Ovary (tissue), 9 donors: ENCODE results near the gene DAB2IP. TPM values are rescaled to one million over a fixed set of nuclear protein-coding genes. Genes with fewer than 3 reads are reported as not detected.

Experiments
- DNase-seq, 5 donors: peaks; one replicate each; pipeline ENCODE4 v3.0.0-alpha.2; 2019 to 2020
- H3K27ac ChIP-seq, 2 donors: fragments of 200-600 bp; one replicate each; pipeline versions ENCODE4 v1.5.1 to v1.8.0; 2019 to 2022
- H3K27me3 ChIP-seq: fragments of 200-600 bp; one replicate; pipeline ENCODE4 v1.8.0; 2022
- H3K36me3 ChIP-seq: fragments of 200-600 bp; sonication (generic); one replicate; pipeline ENCODE4 v1.5.1; 2019
- H3K4me1 ChIP-seq: one replicate; pipeline ENCODE4 v1.8.1; 2013; ENCODE audit warnings: mild to moderate bottlenecking, moderate library complexity; ENCODE audit not compliant: insufficient read depth
- H3K4me3 ChIP-seq: fragments of 200-600 bp; sonication (generic); one replicate; pipeline ENCODE4 v1.5.1; 2017
- H3K9me3 ChIP-seq, 2 donors: fragments of 200-600 bp in 1 of 2; sonication (generic) in 1 of 2; one replicate each; pipeline versions ENCODE4 v1.5.1 to v1.8.1; 2013 to 2019; ENCODE audit warnings: mild to moderate bottlenecking in 1 of 2, moderate library complexity in 1 of 2
- EP300 ChIP-seq: sonication (generic); formaldehyde crosslinking; IDR thresholded peaks from one replicate; pipeline ENCODE4 v1.6.1; 2017; ENCODE audit warnings: antibody characterized with exemption
- POLR2A ChIP-seq: fragments of 450-650 bp; IDR thresholded peaks from one replicate; pipeline ENCODE4 v1.6.1; 2017; ENCODE audit warnings: antibody characterized with exemption, mild to moderate bottlenecking, moderate library complexity
- WGBS, 3 donors: extraction: QIAGEN DNeasy Blood & Tissue Kit in 1 of 3; methylation state at CpG; one replicate each; pipeline versions ENCODE4 v1.1.5 to v1.1.7; 2013 to 2017; 5-methylcytosine and 5-hydroxymethylcytosine counted together
- intact Hi-C, 4 donors: fragments of 100-400 bp; cut with DNase I; formaldehyde crosslinking; loops; one replicate each; pipeline versions ENCODE4 v1.11.0 to v1.15.1; 2022 to 2023
- polyA plus RNA-seq, 2 donors: library from polyadenylated mRNA; stranded (reverse); fragments of 200-250 nt in 1 of 2; fragments of 350-450 nt in 1 of 2; fragmentation: Illumina TruSeq in 1 of 2; extraction: RNeasy Lipid Tissue Mini Kit (QIAGEN cat#74804) in 1 of 2; gene quantifications; one replicate each; pipeline ENCODE4 v1.2.3, GENCODE V29; 2013 to 2014
- total RNA-seq, 7 donors: library from RNA; depleted of rRNA in 2 of 7; stranded (reverse); fragments of >200 nt in 2 of 7; fragmentation: NEBNext Ultra II Directional in 3 of 7; extraction: Animal tissue kit (Norgen Biotek cat#: 25700) in 3 of 7; gene quantifications; one replicate each; pipeline versions ENCODE4 v1.1.0 to v1.2.4, GENCODE V29; 2016 to 2023
- TF ChIP-seq, protein P1 (sequence below), 3 donors: fragments of 450-650 bp in 2 of 3; fragments of 200-600 bp in 1 of 3; IDR thresholded peaks; one replicate each; pipeline versions ENCODE4 v1.5.1 to v1.8.0; 2016 to 2022; ENCODE audit warnings: antibody characterized with exemption in 3 of 3, mild to moderate bottlenecking in 1 of 3
- donor health status: DM: no; HTN: no; CAD: no; lungs with moderate emphysema.
- donor health status: DM: no; HTN: no; CAD: no.
- donor health status: Bipolar disorder and iron deficiency.
- donor health status: DM: yes; HTN: yes; CAD: no.
- donor health status: DM: no; HTN: no; CAD: no.
- donor health status: DM: yes; HTN: yes; CAD: no.

DAB2IP gene
- total and polyA plus RNA-seq, 9 donors, result 9.3 to 95.0 (median 70.6) TPM

DNA sequence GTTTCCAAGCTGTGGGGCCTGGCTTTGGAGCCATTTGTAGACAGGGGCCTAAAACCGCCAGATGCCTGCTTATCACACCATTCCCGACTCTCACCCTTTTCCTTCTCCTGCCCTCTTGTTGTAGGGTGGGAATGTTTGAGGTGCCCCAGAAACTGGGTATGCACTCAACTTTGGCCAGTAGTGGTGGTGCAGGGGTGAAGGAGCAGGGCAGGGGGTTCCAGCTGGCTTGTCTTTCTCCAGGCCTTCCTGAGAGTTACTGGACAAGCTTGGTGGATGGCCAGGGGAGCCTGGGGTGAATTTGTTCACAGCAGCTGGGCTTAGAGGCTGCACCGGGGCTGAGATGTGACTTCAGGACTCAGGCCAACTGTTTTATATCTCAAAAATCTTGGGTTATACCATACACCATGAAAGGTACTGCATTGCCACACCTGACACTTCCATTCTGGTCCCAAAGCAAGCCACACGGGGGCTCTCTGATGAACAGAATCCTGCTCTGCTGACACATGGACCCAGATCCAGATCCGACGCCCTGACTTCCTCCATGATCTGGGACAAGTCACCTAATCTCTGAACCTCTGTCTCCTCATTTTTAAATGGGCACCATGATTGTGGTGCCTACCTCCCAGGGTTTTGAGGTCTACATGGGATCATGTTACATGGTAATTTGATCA lies 62.1 kb downstream of the DAB2IP start:
- TF ChIP-seq POLR2A (no peak), EP300 (no peak)
- TF ChIP-seq, protein P1, sequence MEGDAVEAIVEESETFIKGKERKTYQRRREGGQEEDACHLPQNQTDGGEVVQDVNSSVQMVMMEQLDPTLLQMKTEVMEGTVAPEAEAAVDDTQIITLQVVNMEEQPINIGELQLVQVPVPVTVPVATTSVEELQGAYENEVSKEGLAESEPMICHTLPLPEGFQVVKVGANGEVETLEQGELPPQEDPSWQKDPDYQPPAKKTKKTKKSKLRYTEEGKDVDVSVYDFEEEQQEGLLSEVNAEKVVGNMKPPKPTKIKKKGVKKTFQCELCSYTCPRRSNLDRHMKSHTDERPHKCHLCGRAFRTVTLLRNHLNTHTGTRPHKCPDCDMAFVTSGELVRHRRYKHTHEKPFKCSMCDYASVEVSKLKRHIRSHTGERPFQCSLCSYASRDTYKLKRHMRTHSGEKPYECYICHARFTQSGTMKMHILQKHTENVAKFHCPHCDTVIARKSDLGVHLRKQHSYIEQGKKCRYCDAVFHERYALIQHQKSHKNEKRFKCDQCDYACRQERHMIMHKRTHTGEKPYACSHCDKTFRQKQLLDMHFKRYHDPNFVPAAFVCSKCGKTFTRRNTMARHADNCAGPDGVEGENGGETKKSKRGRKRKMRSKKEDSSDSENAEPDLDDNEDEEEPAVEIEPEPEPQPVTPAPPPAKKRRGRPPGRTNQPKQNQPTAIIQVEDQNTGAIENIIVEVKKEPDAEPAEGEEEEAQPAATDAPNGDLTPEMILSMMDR (IDR thresholded peaks at IDR 0.05), result no peak
- no peak overlapping the region for H3K27ac ChIP-seq
- H3K36me3 ChIP-seq, result no peaks in the 10 kb centered on the region
- intact Hi-C loops, result no loop called here
- H3K9me3 ChIP-seq, result no peaks in the 10 kb centered on the region
- H3K4me3 ChIP-seq, result no peak overlapping the region
- no peaks in the 10 kb centered on the region for H3K27me3 ChIP-seq
- DNase-seq, result no peak
- H3K4me1 ChIP-seq, result peaks cover 33% of the 10 kb centered on the region
- WGBS, 3 donors, result 81 to 84% (median 84%) methylated on average over 6 of the region's 6 CpGs

DNA sequence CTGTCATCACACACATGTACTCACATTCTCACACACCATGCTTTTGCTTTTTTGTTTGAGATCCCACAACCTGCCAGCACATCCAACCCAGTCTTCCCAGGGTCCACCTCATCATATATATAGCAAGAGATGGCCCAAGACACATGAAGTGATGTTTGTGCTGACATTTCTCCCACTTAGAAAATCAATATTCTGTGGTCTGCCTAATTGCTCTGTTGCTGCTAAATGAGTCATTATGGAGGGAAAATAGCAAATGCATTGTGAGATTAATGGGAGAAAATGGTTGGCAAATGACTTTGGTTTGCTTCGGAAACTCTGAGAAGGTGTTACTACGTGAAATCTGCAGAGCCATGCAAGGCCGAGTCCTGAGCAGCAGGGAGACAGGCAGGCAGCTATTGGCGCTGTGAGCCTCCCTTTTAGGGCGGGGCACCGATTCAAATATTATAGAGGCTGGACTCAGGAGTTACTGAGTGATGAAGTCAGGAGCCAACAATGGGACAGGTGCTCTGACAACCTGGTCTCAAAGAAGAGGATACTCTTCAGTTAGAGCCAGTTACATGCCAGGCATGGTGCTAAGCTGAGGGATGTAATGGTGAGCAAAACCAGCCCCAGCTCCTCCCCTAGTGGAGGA lies 62.8 kb downstream of the DAB2IP start:
- 92 to 96% (median 94%) methylated on average over 6 of the region's 6 CpGs for WGBS, 3 donors
- H3K9me3 ChIP-seq, result no peaks in the 10 kb centered on the region
- intact Hi-C loops, result no loop called here

DNA sequence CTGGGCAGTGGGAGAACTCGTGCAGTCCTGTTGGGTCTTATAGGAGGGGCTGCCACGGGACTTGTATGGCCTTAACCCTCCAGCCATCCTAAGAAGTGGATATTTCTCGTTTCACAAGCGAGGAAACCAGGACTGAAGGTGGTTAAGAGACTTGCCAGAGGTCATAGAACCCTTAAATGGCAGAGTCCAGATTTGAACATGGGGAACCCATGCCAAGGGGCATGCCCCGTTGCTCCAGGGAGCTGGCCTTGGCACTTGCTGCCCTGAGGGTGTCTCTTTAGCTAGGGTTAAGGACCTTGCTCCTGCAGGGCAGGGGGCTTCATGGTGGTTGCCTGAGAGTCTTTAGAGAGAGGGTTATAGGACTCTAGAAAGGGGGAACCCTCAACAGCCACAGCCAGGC lies 63.4 kb downstream of the DAB2IP start:
- Histone ChIP-seq H3K4me3 (no peak overlapping the region), H3K27me3 (no peaks in the 10 kb centered on the region), H3K4me1 (peaks cover 29% of the 10 kb centered on the region), H3K36me3 (no peaks in the 10 kb centered on the region), H3K27ac (no peak overlapping the region), H3K9me3 (no peaks in the 10 kb centered on the region)
- intact Hi-C loops, result no loop called here
- WGBS, 3 donors, result 88 to 96% (median 93%) methylated on average over 5 of the region's 5 CpGs
- DNase-seq, result no peak
- TF ChIP-seq POLR2A (no peak), EP300 (no peak)
- TF ChIP-seq, protein P1 (IDR thresholded peaks at IDR 0.05), result no peak

More for the DNA sequence above, 62.8 kb downstream of the DAB2IP start:
- no peak for DNase-seq
- Histone ChIP-seq H3K27me3 (no peaks in the 10 kb centered on the region), H3K4me3 (no peak overlapping the region), H3K4me1 (peaks cover 27% of the 10 kb centered on the region), H3K36me3 (no peaks in the 10 kb centered on the region), H3K27ac (no peak overlapping the region)
- TF ChIP-seq EP300 (no peak), POLR2A (no peak)
- TF ChIP-seq, protein P1 (IDR thresholded peaks at IDR 0.05), result no peak

DNA sequence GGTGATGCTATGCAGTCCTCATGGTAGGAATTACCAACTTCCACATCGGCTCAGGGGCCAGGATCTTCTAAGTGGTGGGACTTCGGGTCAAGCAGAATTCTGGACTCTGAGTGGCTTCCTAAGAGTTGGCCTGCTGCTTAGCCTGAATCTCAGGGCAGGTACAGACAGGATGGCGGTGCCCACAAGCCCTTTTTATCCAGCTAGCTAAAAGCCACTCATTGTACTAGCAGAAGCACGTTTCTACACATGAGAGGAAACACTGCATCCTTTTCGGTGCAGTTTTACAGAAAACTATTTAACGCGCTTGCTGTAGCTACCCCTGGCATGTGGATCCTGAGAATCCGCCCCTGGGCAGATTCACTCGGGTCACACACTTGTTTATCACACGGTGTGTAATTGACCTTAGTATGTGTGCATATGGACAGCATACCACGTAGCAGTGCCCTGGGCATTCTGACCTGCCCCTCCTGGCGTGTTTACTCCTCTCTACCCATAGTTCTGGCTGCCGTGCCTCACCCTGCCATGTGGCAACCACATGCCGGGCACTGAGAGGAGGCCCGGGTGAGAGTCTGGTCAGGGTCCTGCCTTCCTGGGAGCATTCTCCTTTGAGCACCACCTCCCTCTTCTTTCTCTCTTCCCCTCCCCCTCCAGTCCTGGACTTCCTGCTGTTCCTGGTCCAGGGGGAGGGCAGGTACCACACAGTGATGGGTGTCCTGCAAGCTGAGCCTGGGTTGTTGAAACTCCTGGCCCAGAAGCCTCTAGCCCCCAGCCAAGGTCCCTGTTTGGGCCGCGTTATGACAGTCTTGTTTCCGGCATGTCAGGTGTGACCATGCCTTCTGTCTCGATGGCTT lies 65.9 kb downstream of the DAB2IP start:
- Histone ChIP-seq H3K4me1 (peaks cover 43% of the 10 kb centered on the region), H3K4me3 (no peak overlapping the region)
- intact Hi-C loops, result no loop called here

More for the DNA sequence above, 65.9 kb downstream of the DAB2IP start:
- no peak for DNase-seq
- no peak for TF ChIP-seq POLR2A
- no peak for TF ChIP-seq EP300
- TF ChIP-seq, protein P1 (IDR thresholded peaks at IDR 0.05), result no peak
- Histone ChIP-seq H3K27me3 (no peaks in the 10 kb centered on the region), H3K36me3 (no peaks in the 10 kb centered on the region), H3K9me3 (no peaks in the 10 kb centered on the region), H3K27ac (peak overlapping the region; percentile 14 to 91)
- WGBS, 3 donors, result 52 to 77% (median 64%) methylated on average over 19 of the region's 19 CpGs
